ENCODE measurements around the gene CDC42BPA.

The CDC42BPA gene

DNA sequence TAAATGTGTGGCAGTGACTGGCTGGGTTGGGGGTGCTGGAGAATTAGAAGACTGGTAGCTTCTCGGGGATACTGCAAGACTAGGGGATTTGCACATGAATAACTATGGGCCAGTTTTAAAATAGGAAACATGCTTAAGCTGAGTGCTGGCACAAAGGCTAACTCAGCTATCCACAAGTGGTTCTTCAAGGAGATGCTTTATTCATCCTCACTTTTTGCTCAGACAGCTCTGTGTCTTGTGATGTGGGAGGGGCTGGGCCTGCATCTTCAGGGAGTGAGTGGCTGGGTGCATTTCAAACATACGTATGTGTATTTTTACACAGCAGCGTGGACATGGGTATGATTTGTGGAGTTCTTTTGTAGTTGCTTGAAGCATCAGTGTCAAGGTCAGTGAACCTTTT is 375.9 kb downstream of the CDC42BPA start:
- TF ChIP-seq, protein P1, sequence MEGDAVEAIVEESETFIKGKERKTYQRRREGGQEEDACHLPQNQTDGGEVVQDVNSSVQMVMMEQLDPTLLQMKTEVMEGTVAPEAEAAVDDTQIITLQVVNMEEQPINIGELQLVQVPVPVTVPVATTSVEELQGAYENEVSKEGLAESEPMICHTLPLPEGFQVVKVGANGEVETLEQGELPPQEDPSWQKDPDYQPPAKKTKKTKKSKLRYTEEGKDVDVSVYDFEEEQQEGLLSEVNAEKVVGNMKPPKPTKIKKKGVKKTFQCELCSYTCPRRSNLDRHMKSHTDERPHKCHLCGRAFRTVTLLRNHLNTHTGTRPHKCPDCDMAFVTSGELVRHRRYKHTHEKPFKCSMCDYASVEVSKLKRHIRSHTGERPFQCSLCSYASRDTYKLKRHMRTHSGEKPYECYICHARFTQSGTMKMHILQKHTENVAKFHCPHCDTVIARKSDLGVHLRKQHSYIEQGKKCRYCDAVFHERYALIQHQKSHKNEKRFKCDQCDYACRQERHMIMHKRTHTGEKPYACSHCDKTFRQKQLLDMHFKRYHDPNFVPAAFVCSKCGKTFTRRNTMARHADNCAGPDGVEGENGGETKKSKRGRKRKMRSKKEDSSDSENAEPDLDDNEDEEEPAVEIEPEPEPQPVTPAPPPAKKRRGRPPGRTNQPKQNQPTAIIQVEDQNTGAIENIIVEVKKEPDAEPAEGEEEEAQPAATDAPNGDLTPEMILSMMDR (IDR thresholded peaks at IDR 0.05): no peak
- TF ChIP-seq ZFX (IDR thresholded peaks at IDR 0.05; ENCODE audit: borderline replicate concordance): no peak
- no peak overlapping the region for H3K27ac ChIP-seq

DNA sequence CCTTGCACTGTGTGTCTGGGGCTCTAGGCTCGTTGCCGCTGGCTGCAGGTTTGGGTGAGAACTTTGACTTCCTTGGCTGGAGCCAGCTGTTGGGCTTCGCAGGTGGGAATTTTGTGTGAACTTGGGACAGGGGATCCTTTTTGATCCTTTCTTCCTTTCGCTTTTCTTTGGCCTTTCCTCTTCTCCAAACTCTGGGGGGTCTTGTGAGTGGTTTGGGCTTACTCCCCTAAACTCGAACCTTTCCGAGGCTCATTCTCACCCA is 377.6 kb downstream of the CDC42BPA start:
- H3K27ac ChIP-seq: peak overlapping the region; percentile 93; the same call in 1 of the 2 replicates
- TF ChIP-seq ZFX (IDR thresholded peaks at IDR 0.05; ENCODE audit: borderline replicate concordance): no peak
- TF ChIP-seq, protein P1 (IDR thresholded peaks at IDR 0.05): no peak

DNA sequence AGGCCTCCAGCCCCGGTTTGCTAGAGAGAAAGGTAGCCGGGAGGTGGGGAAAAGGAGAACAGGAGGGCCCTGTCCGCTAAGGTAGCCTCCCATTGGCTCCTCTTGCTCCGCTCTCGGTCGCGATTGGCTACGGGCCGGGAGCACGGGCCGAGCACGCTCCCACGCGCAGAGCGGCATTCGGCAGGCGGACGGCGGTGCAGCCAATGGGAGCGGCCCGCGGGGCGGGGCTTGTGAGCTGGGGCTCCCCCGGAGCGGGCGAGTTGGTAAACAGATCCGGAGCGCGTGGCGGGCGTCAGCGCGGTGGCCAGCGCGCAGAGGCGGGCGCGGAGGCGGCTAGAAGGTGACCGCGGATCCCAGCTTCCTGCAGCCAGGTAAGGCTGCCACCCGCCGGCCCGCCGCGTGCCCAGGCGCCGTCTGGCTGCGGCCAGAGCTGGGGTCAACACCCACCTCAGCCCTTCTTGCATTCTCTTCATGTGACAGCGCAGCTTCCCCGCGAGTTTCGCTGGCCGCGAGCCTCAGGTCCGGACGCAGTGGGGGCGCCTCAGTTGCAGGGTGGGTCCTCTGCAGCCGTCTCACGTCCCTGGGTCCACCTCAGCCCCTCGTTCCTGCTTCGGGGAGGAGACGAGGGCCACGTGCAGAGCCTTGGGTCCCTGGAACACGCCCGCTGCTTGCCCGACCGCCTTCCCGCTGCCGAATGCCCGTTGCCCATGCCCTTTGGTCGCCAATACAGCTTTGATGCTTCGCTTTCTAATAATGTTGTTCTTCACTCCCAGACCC is 378.1 kb downstream of the CDC42BPA start, which contains the start of gene COQ8A:
Gene COQ8A (plus strand): TSS at position 266 of the 777 bp plus-strand sequence. CDS start 21,092 bp downstream, outside the sequence.
- peak within 1 kb of the TSS; percentile 93 for H3K27ac ChIP-seq
- no peak for TF ChIP-seq ZFX (IDR thresholded peaks at IDR 0.05; ENCODE audit: borderline replicate concordance)

Data from 22Rv1 (cell line).